A549 (cell line): ENCODE results near the gene RAB42.

ENCODE experiments used
- BHLHE40 ChIP-seq: IDR thresholded peaks from 2 replicates; pipeline ENCODE4 v1.6.1; 2012; ENCODE audit warnings: low read depth, low read length, inconsistent platforms
- CEBPB ChIP-seq, 2 experiments: fragments of >200 bp in 1 of 2; sonication (Bioruptor Twin) in 1 of 2; formaldehyde crosslinking in 1 of 2; IDR thresholded peaks; 2 replicates each; pipeline ENCODE4 v1.6.1; 2012 to 2016
- CTCF ChIP-seq: fragments of >200 bp; sonication (Bioruptor Twin); formaldehyde crosslinking; IDR thresholded peaks from 3 replicates; pipeline ENCODE4 v1.5.1; 2016
- EP300 ChIP-seq, 2 experiments: fragments of >200 bp; sonication (Bioruptor Twin); formaldehyde crosslinking; IDR thresholded peaks; 2 replicates in 1 of 2; 3 replicates in 1 of 2; pipeline ENCODE4 v1.6.1; 2016 to 2017
- KDM5A ChIP-seq: fragments of 200-600 bp; sonication (generic); IDR thresholded peaks from 2 replicates; pipeline ENCODE4 v1.6.1; 2016; ENCODE audit warnings: antibody characterized with exemption, mild to moderate bottlenecking
- MAFK ChIP-seq: fragments of 450-650 bp; IDR thresholded peaks from 2 replicates; pipeline ENCODE4 v1.6.1; 2014; ENCODE audit not compliant: partially characterized antibody
- NR3C1 ChIP-seq: fragments of >200 bp; sonication (Bioruptor Twin); formaldehyde crosslinking; IDR thresholded peaks from 3 replicates; pipeline ENCODE4 v1.6.1; 2017
- POLR2A ChIP-seq: IDR thresholded peaks from 2 replicates; pipeline ENCODE4 v1.6.1; 2012; ENCODE audit warnings: mild to moderate bottlenecking, low read length
- RFX5 ChIP-seq: fragments of 450-650 bp; IDR thresholded peaks from 2 replicates; pipeline ENCODE4 v1.7.1; 2014; ENCODE audit warnings: antibody characterized with exemption, mild to moderate bottlenecking, moderate library complexity
- SREBF2 ChIP-seq: fragments of 450-650 bp; IDR thresholded peaks from 2 replicates; pipeline ENCODE4 v1.6.1; 2014; ENCODE audit warnings: mild to moderate bottlenecking, moderate library complexity

- TF ChIP-seq CTCF (no peak), POLR2A (no peak), RFX5 (no peak), MAFK (no peak), SREBF2 (no peak), CEBPB (IDR thresholded peaks at IDR 0.05) (no peak), BHLHE40 (no peak), EP300 (IDR thresholded peaks at IDR 0.05) (no peak), KDM5A (no peak), NR3C1 (no peak)
Measured at GRCh38 chr1:28582248-28582615, 9.8 kb upstream of the RAB42 start.
